Stimulated activated naive B cell treated with anti-CD40 and anti-IgM and Interleukin-4, amounts not matched to agents 10 μg/mL and 1 μg/mL and 100 μg/mL, for 72 hours (primary cell): Measurements from ENCODE around the gene CHDH.
A peak's percentile ranks its signal among the peaks of the same experiment; 100 is the strongest.

Source experiments
- ATAC-seq, 2 donors: fragments of 150-1000 bp; cut with Tn5 transposase; replicated peaks; 2 replicates each; pipeline ENCODE4 v1.10.0; 2021; ENCODE audit warnings: moderate library complexity in 1 of 2
- DNase-seq: peaks from one replicate; pipeline ENCODE4 v3.0.0; 2021
- H3K27ac Mint-ChIP-seq: one replicate; pipeline ENCODE4 v1.8.0; 2022; ENCODE audit warnings: mild to moderate bottlenecking, mixed read lengths
- H3K27me3 Mint-ChIP-seq, 2 donors: one replicate each; pipeline ENCODE4 v1.8.0; 2022; ENCODE audit warnings: mixed read lengths in 2 of 2
- H3K36me3 Mint-ChIP-seq, 2 donors: one replicate each; pipeline ENCODE4 v1.8.0; 2022; ENCODE audit warnings: mixed read lengths in 2 of 2, mild to moderate bottlenecking in 1 of 2
- H3K4me1 Mint-ChIP-seq, 2 donors: one replicate each; pipeline ENCODE4 v1.8.0; 2022; ENCODE audit warnings: mixed read lengths in 2 of 2, mild to moderate bottlenecking in 1 of 2
- H3K4me3 Mint-ChIP-seq, 2 donors: one replicate each; pipeline ENCODE4 v1.8.0; 2022; ENCODE audit warnings: mild to moderate bottlenecking in 2 of 2, mixed read lengths in 2 of 2, moderate library complexity in 1 of 2
- H3K9me3 Mint-ChIP-seq, 2 donors: one replicate each; pipeline ENCODE4 v1.8.0; 2022; ENCODE audit warnings: mixed read lengths in 2 of 2, mild to moderate bottlenecking in 1 of 2

CHDH gene

GRCh38 chr3:53815651-53816050, 30.6 kb downstream of the CHDH start:
- ATAC-seq (no peak), DNase-seq (no peak)
- H3K27ac Mint-ChIP-seq = no peak overlapping the region
- H3K9me3 Mint-ChIP-seq = no peaks in the 10 kb centered on the region
- peaks cover 12 to 16% of the 10 kb centered on the region in 2 donors for H3K27me3 Mint-ChIP-seq
- no peak overlapping the region for H3K4me3 Mint-ChIP-seq
- H3K36me3 Mint-ChIP-seq = peaks cover 44 to 63% of the 10 kb centered on the region in 2 donors
- peaks cover 4 to 12% of the 10 kb centered on the region in 2 donors for H3K4me1 Mint-ChIP-seq

GRCh38 chr3:53815067-53815466, 31.2 kb downstream of the CHDH start:
- peaks cover 4 to 12% of the 10 kb centered on the region in 2 donors for H3K4me1 Mint-ChIP-seq
- H3K4me3 Mint-ChIP-seq = no peak overlapping the region
- DNase-seq (no peak), ATAC-seq (no peak)
- no peak overlapping the region for H3K27ac Mint-ChIP-seq
- peaks cover 41 to 57% of the 10 kb centered on the region in 2 donors for H3K36me3 Mint-ChIP-seq
- H3K9me3 Mint-ChIP-seq = no peaks in the 10 kb centered on the region
- H3K27me3 Mint-ChIP-seq = peaks cover 11 to 16% of the 10 kb centered on the region in 2 donors

GRCh38 chr3:53813876-53814275, 32.3 kb downstream of the CHDH start:
- H3K27me3 Mint-ChIP-seq = peaks cover 5 to 19% of the 10 kb centered on the region in 2 donors
- H3K9me3 Mint-ChIP-seq = no peaks in the 10 kb centered on the region
- DNase-seq = no peak
- ATAC-seq = no peak
- H3K4me3 Mint-ChIP-seq = no peak overlapping the region
- H3K36me3 Mint-ChIP-seq = peaks cover 33 to 45% of the 10 kb centered on the region in 2 donors
- peaks cover 6 to 12% of the 10 kb centered on the region in 2 donors for H3K4me1 Mint-ChIP-seq
- H3K27ac Mint-ChIP-seq = peak overlapping the region; percentile 51

- H3K36me3 Mint-ChIP-seq = peaks cover 28 to 40% of the 10 kb centered on the region in 2 donors
- H3K27me3 Mint-ChIP-seq = peaks cover 5 to 20% of the 10 kb centered on the region in 2 donors
- peaks cover 7 to 12% of the 10 kb centered on the region in 2 donors for H3K4me1 Mint-ChIP-seq
- H3K4me3 Mint-ChIP-seq = no peak overlapping the region
- no peak for ATAC-seq
- H3K9me3 Mint-ChIP-seq = no peaks in the 10 kb centered on the region
- H3K27ac Mint-ChIP-seq = no peak overlapping the region
- no peak for DNase-seq
These were observed 33.0 kb downstream of the CHDH start for GRCh38 chr3:53813229-53813628.

GRCh38 chr3:53812434-53812833, 33.8 kb downstream of the CHDH start:
- Mint-ChIP-seq H3K27me3 (peaks cover 0 to 12% of the 10 kb centered on the region in 2 donors), H3K36me3 (peaks cover 20 to 32% of the 10 kb centered on the region in 2 donors), H3K4me3 (no peak overlapping the region), H3K27ac (peak overlapping the region; percentile 31), H3K4me1 (peaks cover 9 to 10% of the 10 kb centered on the region in 2 donors), H3K9me3 (no peaks in the 10 kb centered on the region)
- ATAC-seq = peak; percentile 38 to 40
- DNase-seq = no peak

GRCh38 chr3:53811143-53811927, 34.9 kb downstream of the CHDH start:
- peaks cover 5 to 17% of the 10 kb centered on the region in 2 donors for H3K27me3 Mint-ChIP-seq
- no peak overlapping the region for H3K4me3 Mint-ChIP-seq
- H3K9me3 Mint-ChIP-seq = no peaks in the 10 kb centered on the region
- no peak for ATAC-seq
- peak overlapping the region; percentile 25 for H3K27ac Mint-ChIP-seq
- peaks cover 18 to 21% of the 10 kb centered on the region in 2 donors for H3K4me1 Mint-ChIP-seq
- peaks cover 19 to 25% of the 10 kb centered on the region in 2 donors for H3K36me3 Mint-ChIP-seq
- no peak for DNase-seq

GRCh38 chr3:53809764-53810400, 36.3 kb downstream of the CHDH start:
- Mint-ChIP-seq H3K27me3 (peaks cover 10 to 29% of the 10 kb centered on the region in 2 donors), H3K27ac (peak overlapping the region; percentile 28), H3K4me3 (no peak overlapping the region), H3K9me3 (no peaks in the 10 kb centered on the region), H3K4me1 (peaks cover 27 to 29% of the 10 kb centered on the region in 2 donors), H3K36me3 (peaks cover 9 to 12% of the 10 kb centered on the region in 2 donors)
- DNase-seq (no peak), ATAC-seq (no peak)

- Mint-ChIP-seq H3K27me3 (peaks cover 13 to 30% of the 10 kb centered on the region in 2 donors), H3K4me3 (no peak overlapping the region), H3K27ac (no peak overlapping the region), H3K36me3 (peaks cover 8 to 10% of the 10 kb centered on the region in 2 donors), H3K4me1 (peaks cover 29 to 36% of the 10 kb centered on the region in 2 donors), H3K9me3 (no peaks in the 10 kb centered on the region)
- no peak for ATAC-seq
- DNase-seq = no peak
These were observed 37.0 kb downstream of the CHDH start for GRCh38 chr3:53809267-53809666.

- DNase-seq = no peak
- H3K4me3 Mint-ChIP-seq = no peak overlapping the region
These were observed 37.7 kb downstream of the CHDH start for GRCh38 chr3:53808496-53808895.

GRCh38 chr3:53807117-53807810, 39.0 kb downstream of the CHDH start:
- ATAC-seq (peak; percentile 21 to 24), DNase-seq (no peak)
- Mint-ChIP-seq H3K27me3 (peaks cover 13 to 30% of the 10 kb centered on the region in 2 donors), H3K4me1 (peaks cover 25 to 33% of the 10 kb centered on the region in 2 donors), H3K4me3 (no peak overlapping the region), H3K27ac (peak overlapping the region; percentile 34), H3K9me3 (no peaks in the 10 kb centered on the region), H3K36me3 (peaks cover 4 to 5% of the 10 kb centered on the region in 2 donors)

More at GRCh38 chr3:53808496-53808895, 37.7 kb downstream of the CHDH start:
- no peak overlapping the region for H3K27ac Mint-ChIP-seq
- ATAC-seq = no peak
- peaks cover 29 to 38% of the 10 kb centered on the region in 2 donors for H3K4me1 Mint-ChIP-seq
- peaks cover 13 to 30% of the 10 kb centered on the region in 2 donors for H3K27me3 Mint-ChIP-seq
- no peaks in the 10 kb centered on the region for H3K9me3 Mint-ChIP-seq
- peaks cover 4 to 8% of the 10 kb centered on the region in 2 donors for H3K36me3 Mint-ChIP-seq

- ATAC-seq (peak; percentile 47 to 71), DNase-seq (no peak)
- Mint-ChIP-seq H3K4me1 (peaks cover 25 to 33% of the 10 kb centered on the region in 2 donors), H3K27ac (peak overlapping the region; percentile 34), H3K36me3 (peaks cover 4 to 5% of the 10 kb centered on the region in 2 donors), H3K27me3 (peaks cover 13 to 30% of the 10 kb centered on the region in 2 donors), H3K4me3 (peak overlapping the region; percentile 33 to 36), H3K9me3 (no peaks in the 10 kb centered on the region)
These were observed 39.8 kb downstream of the CHDH start for GRCh38 chr3:53806182-53807116.

- Mint-ChIP-seq H3K27me3 (peaks cover 13 to 30% of the 10 kb centered on the region in 2 donors), H3K4me1 (peaks cover 25 to 33% of the 10 kb centered on the region in 2 donors), H3K9me3 (no peaks in the 10 kb centered on the region), H3K4me3 (no peak overlapping the region), H3K36me3 (peaks cover 0 to 5% of the 10 kb centered on the region in 2 donors), H3K27ac (no peak overlapping the region)
- DNase-seq = no peak
- ATAC-seq = peak in 1 of 2 donors; percentile 33
These were observed 40.6 kb downstream of the CHDH start for GRCh38 chr3:53805463-53806159.
